Fibroblast of the aortic adventitia (primary cell): ENCODE results near the gene TADA2A. TPM values are rescaled to one million over a fixed set of nuclear protein-coding genes. Genes with fewer than 3 reads are reported as not detected.

Experiments used
- DNase-seq: peaks from one replicate; pipeline ENCODE4 v3.0.0-alpha.2; 2010; ENCODE audit warnings: low read depth
- H3K4me3 ChIP-seq: 2 replicates; pipeline ENCODE4 v1.5.1; 2011; ENCODE audit warnings: low read depth, mild to moderate bottlenecking, control low read depth, low read length, moderate library complexity
- CTCF ChIP-seq: IDR thresholded peaks from 2 replicates; pipeline ENCODE4 v1.5.1; 2011; ENCODE audit warnings: mild to moderate bottlenecking, low read length, control low read depth, inconsistent platforms; ENCODE audit not compliant: insufficient read depth
- total RNA-seq: library from RNA; depleted of rRNA; stranded (reverse); fragments of >200 nt; gene quantifications from 2 replicates; pipeline ENCODE4 v1.2.3, GENCODE V29; 2012; ENCODE audit warnings: low replicate concordance

TADA2A gene
- total RNA-seq, 1 donor, result 21.3 TPM

DNA sequence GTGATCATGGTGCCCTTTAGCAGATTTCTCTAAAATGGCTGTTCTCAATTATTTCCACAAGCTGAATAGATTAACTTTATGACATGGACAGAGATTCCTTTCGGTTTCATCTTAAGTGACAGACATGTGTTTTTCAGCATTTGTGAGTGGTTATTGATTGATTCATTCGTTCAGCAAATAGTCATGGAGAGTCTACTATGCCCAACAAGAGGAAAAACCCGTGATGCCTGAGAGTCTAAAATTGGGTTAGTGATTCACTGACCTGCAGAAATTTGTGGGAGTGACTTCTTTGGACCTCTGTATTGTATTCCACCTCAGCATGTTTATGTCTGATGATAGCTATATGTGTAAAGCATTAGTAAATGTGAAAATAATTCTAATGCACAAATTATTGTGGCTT is 55.0 kb downstream of the TADA2A start:
- DNase-seq, result no peak
- no peak for TF ChIP-seq CTCF
- no peak overlapping the region for H3K4me3 ChIP-seq

GRCh38 chr17:37462492-37462891 is 55.8 kb downstream of the TADA2A start:
- TF ChIP-seq CTCF, result no peak
- DNase-seq, result no peak
- no peak overlapping the region for H3K4me3 ChIP-seq

GRCh38 chr17:37463039-37463438 is 56.4 kb downstream of the TADA2A start:
- DNase-seq, result no peak
- H3K4me3 ChIP-seq, result no peak overlapping the region
- TF ChIP-seq CTCF, result no peak

DNA sequence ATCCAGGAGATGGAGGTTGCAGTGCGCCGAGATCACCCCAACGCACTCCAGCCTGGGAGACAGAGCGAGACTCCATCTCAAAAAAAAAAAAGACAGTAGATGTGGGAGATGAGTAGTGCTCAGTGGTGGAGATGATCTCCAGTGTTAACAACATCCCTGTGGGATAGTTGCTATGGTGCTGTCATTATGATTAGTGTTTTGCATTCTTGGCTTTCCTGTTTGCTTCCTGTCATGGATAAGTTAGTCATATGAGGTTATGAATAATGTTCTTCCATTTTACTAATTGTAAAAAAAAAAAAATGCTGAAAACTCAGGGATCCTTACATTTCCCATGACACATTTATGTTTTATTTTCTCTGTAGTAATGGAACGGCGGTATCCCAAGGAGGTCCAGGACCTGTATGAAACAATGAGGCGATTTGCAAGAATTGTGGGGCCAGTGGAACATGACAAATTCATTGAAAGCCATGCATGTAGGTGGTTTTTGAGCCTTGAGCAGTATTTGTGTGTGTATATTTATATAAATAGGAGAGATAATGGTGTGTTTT is 58.5 kb downstream of the TADA2A start:
- DNase-seq, result peak; percentile 50
- TF ChIP-seq CTCF, result no peak
- H3K4me3 ChIP-seq, result no peak overlapping the region

GRCh38 chr17:37466471-37466870 is 59.8 kb downstream of the TADA2A start:
- no peak overlapping the region for H3K4me3 ChIP-seq
- TF ChIP-seq CTCF, result no peak

DNA sequence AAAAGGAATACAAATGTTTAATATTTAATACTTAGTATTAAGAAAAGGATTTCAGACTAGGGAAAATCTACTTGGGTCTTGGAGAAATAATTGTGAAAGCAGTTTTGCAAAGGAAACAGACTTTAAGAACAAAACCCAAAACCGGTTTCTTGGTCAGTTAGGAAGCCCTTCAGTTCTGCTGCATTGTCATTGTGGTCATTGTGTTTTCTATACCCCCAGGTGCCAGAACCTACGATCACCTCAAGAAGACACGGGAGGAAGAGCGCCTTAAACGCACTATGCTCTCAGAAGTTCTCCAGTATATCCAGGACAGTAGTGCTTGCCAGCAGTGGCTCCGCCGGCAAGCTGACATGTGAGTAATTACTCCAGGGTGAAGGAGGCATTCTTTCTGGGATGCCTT is 63.5 kb downstream of the TADA2A start:
- DNase-seq, result no peak
- no peak for TF ChIP-seq CTCF
- H3K4me3 ChIP-seq, result no peak overlapping the region

More at GRCh38 chr17:37466471-37466870, 59.8 kb downstream of the TADA2A start:
- no peak for DNase-seq

DNA sequence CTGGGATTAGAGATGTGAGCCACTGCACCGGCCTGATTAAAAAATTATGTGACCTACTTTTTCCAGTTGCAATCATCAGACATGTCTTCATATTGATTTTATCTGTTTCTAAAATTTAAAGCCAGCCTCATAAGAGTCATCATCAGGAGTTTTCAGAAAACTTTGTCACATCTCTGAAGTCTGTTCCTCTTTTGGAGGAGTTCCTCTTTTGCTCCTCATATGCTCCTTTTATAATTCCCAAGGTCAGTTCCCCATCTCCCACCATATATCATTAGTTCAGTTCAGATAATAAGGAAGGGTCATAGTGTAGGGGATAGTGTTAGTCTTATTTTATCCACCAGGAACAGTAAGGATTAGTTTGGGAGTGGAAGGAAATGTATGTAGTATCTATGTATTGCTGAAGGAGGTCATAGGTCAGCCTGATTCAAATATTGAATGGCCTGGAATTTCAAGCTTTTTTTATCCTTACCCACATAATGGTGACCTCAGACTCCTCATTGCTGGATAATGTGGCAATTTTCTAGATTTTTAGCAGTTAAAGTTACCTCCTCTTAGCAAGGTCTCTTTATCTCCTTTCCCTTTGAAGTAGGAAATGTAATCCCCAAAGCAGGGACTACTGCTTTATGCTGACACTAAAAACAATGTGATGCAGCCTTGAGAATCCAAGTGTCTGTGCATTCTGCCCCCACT is 69.2 kb downstream of the TADA2A start:
- H3K4me3 ChIP-seq, result no peak overlapping the region
- no peak for DNase-seq
- no peak for TF ChIP-seq CTCF
